ENCODE data around the gene CEP112.

DNA sequence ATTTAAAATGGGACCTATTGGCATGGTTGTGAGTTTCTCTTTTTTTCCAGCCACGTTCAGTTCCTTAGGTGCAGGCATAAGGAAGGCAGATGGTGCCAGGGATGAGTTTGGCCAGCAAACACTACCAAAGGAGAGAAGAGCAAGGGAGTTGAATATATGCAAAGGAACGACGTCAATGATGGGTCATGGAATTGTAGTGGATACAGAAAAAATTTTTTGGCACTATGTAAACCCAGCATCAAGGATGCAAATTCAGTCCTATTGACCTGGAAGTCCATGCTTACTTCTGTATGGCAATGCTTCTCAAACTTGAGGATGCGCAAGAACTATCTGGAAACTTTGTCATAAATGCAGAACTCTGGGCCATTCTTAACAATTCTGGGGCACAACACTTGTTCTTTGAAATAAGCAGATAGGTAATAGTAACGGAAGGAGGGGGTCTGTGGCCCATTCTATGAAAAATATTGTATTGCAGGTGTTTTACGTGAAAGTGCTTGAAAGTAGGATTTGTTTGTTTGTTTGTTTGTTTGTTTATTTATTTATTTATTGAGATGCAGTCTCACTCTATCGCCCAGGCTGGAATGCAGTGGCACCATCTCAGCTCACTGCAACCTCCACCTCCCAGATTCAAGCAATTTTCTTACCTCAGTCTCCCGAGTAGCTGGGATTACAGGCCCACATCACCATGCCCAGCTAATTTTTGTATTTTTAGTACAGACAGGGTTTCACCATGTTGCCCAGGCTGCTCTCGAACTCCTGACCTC is 19.3 kb upstream of the CEP112 start:
- TF ChIP-seq, protein P1, sequence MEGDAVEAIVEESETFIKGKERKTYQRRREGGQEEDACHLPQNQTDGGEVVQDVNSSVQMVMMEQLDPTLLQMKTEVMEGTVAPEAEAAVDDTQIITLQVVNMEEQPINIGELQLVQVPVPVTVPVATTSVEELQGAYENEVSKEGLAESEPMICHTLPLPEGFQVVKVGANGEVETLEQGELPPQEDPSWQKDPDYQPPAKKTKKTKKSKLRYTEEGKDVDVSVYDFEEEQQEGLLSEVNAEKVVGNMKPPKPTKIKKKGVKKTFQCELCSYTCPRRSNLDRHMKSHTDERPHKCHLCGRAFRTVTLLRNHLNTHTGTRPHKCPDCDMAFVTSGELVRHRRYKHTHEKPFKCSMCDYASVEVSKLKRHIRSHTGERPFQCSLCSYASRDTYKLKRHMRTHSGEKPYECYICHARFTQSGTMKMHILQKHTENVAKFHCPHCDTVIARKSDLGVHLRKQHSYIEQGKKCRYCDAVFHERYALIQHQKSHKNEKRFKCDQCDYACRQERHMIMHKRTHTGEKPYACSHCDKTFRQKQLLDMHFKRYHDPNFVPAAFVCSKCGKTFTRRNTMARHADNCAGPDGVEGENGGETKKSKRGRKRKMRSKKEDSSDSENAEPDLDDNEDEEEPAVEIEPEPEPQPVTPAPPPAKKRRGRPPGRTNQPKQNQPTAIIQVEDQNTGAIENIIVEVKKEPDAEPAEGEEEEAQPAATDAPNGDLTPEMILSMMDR (IDR thresholded peaks at IDR 0.05): no peak
- TF ChIP-seq POLR2AphosphoS5 (IDR thresholded peaks at IDR 0.05): no peak
- no peak for TF ChIP-seq EP300 (IDR thresholded peaks at IDR 0.05)
- TF ChIP-seq POLR2A (IDR thresholded peaks at IDR 0.05): no peak
